Endothelial cell of hepatic sinusoid (primary cell): Measurements from ENCODE around the gene CASR.
"Not testable (repeated sequence)": the region's sequence is repeated elsewhere in the genome, so short reads cannot be mapped to it uniquely, and the experiment has no call there.

ENCODE experiments used
- in situ Hi-C: cut with HindIII; loops from 2 replicates; pipeline ENCODE4 v1.10.0; 2017; ENCODE audit warnings: low sequenced_read_pairs

CASR gene

GRCh38 chr3:122183521-122183892 lies at the start of gene CASR:
CASR (plus strand) TSS chr3:122183668; CDS start chr3:122254190, 70,522 bp downstream.
- in situ Hi-C loops, result no loop called here

GRCh38 chr3:122146466-122146865 lies 37.0 kb upstream of the CASR start:
- in situ Hi-C loops, result no loop called here

GRCh38 chr3:122148941-122149627 lies 34.4 kb upstream of the CASR start:
- in situ Hi-C loops, result no loop called here

GRCh38 chr3:122151480-122151879 lies 32.0 kb upstream of the CASR start:
- in situ Hi-C loops, result no loop called here

- in situ Hi-C loops, result not testable (repeated sequence)
Measured at GRCh38 chr3:122164983-122165382, 18.5 kb upstream of the CASR start.

GRCh38 chr3:122167630-122168029 lies 15.8 kb upstream of the CASR start:
- in situ Hi-C loops, result no loop called here

GRCh38 chr3:122168044-122168443 lies 15.4 kb upstream of the CASR start:
- in situ Hi-C loops, result no loop called here

- in situ Hi-C loops, result no loop called here
Measured at GRCh38 chr3:122169911-122170310, 13.6 kb upstream of the CASR start.

GRCh38 chr3:122171361-122171760 lies 12.1 kb upstream of the CASR start:
- in situ Hi-C loops, result not testable (repeated sequence)

GRCh38 chr3:122178711-122179110 lies 4.8 kb upstream of the CASR start:
- in situ Hi-C loops, result no loop called here

GRCh38 chr3:122183893-122184590 lies 574 bp downstream of the CASR start:
- in situ Hi-C loops, result no loop called here

- in situ Hi-C loops, result no loop called here
Measured at GRCh38 chr3:122184591-122184929, 1.1 kb downstream of the CASR start.

GRCh38 chr3:122186372-122186771 lies 2.9 kb downstream of the CASR start:
- in situ Hi-C loops, result no loop called here

GRCh38 chr3:122188737-122189136 lies 5.3 kb downstream of the CASR start:
- in situ Hi-C loops, result no loop called here

GRCh38 chr3:122189357-122189756 lies 5.9 kb downstream of the CASR start:
- in situ Hi-C loops, result no loop called here

GRCh38 chr3:122190525-122190924 lies 7.1 kb downstream of the CASR start:
- in situ Hi-C loops, result no loop called here

GRCh38 chr3:122198966-122199365 lies 15.5 kb downstream of the CASR start:
- in situ Hi-C loops, result no loop called here

GRCh38 chr3:122199552-122199951 lies 16.1 kb downstream of the CASR start:
- in situ Hi-C loops, result no loop called here

GRCh38 chr3:122200661-122201060 lies 17.2 kb downstream of the CASR start:
- in situ Hi-C loops, result no loop called here

GRCh38 chr3:122201476-122201875 lies 18.0 kb downstream of the CASR start:
- in situ Hi-C loops, result not testable (repeated sequence)

- in situ Hi-C loops, result no loop called here
Measured at GRCh38 chr3:122208579-122208978, 25.1 kb downstream of the CASR start.

- in situ Hi-C loops, result no loop called here
Measured at GRCh38 chr3:122213650-122214049, 30.2 kb downstream of the CASR start.

- in situ Hi-C loops, result no loop called here
Measured at GRCh38 chr3:122214711-122215110, 31.2 kb downstream of the CASR start.
